SH-SY5Y (cell line): ENCODE data around the gene DPCD.

ENCODE experiments used
- GATA2 ChIP-seq: IDR thresholded peaks from 2 replicates; pipeline ENCODE4 v1.6.1; 2011; ENCODE audit warnings: mild to moderate bottlenecking, low read depth, low read length
- GATA3 ChIP-seq: IDR thresholded peaks from 2 replicates; pipeline ENCODE4 v1.6.1; 2011; ENCODE audit warnings: low read depth, mild to moderate bottlenecking, low read length, moderate library complexity

GRCh38 chr10:101617102-101617823, 29.1 kb downstream of the DPCD start:
- TF ChIP-seq GATA2 (no peak), GATA3 (no peak)
